IPS-15b (cell line): ENCODE measurements around the gene ITGB2.

Experiments
- H3K27me3 ChIP-seq: one replicate; pipeline ENCODE4 v1.6.1; 2013; ENCODE audit warnings: low read length; ENCODE audit not compliant: control insufficient read depth, insufficient read depth
- H3K36me3 ChIP-seq: one replicate; pipeline ENCODE4 v1.6.1; 2013; ENCODE audit warnings: low read length; ENCODE audit not compliant: control insufficient read depth, insufficient read depth
- H3K4me1 ChIP-seq: one replicate; pipeline ENCODE4 v1.6.1; 2013; ENCODE audit warnings: mild to moderate bottlenecking, low read length; ENCODE audit not compliant: control insufficient read depth, insufficient read depth
- H3K4me3 ChIP-seq: one replicate; pipeline ENCODE4 v1.5.1; 2013; ENCODE audit warnings: low read depth, low read length
- H3K9ac ChIP-seq: one replicate; pipeline ENCODE4 v1.6.1; 2013; ENCODE audit warnings: low read depth, mild to moderate bottlenecking, low read length
- H3K9me3 ChIP-seq: one replicate; pipeline ENCODE4 v1.6.1; 2013; ENCODE audit warnings: mild to moderate bottlenecking, low read length; ENCODE audit not compliant: control insufficient read depth, insufficient read depth

ITGB2 gene

DNA sequence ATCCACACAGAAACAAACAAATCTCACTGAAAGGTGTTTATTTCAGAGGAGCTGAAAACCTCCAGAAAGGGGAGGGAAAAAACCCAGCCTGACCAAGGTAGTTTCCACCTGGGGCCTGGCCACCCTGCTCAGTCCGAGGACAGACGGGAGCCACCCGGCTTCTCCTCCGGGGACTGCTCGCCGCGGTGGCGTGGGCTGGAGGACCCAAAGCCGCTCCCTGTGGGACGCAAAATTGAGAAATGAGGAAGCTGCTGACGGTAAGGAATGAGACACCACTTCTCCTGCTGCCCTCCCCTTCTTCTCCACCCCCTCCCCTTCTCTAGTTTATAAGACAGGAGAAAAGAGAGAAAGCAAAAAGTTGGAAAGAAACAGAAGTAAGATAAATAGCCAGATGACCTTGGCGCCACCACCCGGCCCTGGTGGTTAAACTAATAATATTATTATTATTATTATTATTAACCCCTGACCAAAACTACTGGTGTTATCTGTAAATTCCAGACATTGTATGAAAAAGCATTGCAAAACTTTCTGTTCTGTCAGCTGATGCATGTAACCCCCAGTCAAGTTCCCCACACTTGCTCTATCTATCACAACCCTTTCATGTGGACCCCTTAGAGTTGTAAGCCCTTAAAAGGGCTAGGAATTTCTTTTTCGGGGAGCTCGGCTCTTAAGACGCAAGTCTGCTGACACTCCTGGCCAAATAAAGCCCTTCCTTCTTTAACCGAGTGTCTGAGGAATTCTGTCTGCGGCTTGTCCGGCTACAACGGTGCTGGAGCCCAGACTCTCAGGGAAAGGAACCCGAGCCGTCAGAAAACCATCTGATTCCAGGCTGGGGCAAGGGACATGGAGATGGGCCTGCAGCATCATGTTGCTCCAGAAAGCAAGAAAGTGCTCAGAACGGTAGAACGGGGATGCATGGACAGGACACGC is 12.5 kb downstream of the ITGB2 start:
- H3K27me3 ChIP-seq: no peaks in the 10 kb centered on the region
- no peaks in the 10 kb centered on the region for H3K36me3 ChIP-seq
- no peak overlapping the region for H3K4me3 ChIP-seq
- H3K4me1 ChIP-seq: no peaks in the 10 kb centered on the region
- H3K9ac ChIP-seq: no peak overlapping the region
- H3K9me3 ChIP-seq: no peaks in the 10 kb centered on the region

DNA sequence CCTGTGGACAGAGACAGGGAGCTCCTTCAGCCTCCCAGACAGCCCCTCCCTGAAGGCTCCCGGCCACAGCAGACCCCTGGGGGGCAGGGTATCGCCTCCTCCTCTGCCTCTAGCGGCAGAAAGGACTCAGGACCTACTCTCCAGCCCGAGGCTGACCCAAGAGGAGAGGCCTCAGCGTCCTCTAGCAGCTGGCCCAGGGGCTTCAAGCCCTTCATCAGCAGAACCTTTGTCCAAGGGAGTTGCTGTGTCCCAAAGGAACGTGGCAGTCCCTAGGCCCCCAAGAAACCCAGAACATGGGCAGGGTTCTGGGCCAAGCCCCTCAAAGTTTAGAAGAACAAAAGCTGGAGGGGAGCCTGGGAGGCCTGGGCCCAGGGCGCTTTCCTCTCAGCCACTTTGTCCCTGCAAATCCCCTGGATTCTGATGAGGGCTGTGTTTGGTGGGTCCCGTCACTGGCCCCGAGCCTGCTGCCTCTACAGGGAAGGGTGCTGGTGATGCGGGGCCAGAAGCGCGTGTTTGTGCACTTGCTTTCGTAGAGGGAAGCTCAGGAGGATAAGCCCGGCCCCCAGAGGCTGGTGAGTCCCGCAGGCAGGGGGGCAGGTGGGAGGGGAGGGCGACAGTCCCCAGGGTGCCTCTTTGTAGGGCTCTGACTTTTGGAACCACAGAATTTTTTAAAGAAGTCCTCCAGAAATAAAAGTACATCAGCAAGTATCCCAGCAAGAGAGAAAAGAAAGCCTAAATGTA is 13.3 kb downstream of the ITGB2 start:
- Histone ChIP-seq H3K9ac (no peak overlapping the region), H3K27me3 (no peaks in the 10 kb centered on the region), H3K4me3 (no peak overlapping the region), H3K36me3 (no peaks in the 10 kb centered on the region), H3K9me3 (no peaks in the 10 kb centered on the region), H3K4me1 (no peaks in the 10 kb centered on the region)

- H3K9me3 ChIP-seq: no peaks in the 10 kb centered on the region
- H3K9ac ChIP-seq: no peak overlapping the region
- H3K27me3 ChIP-seq: no peaks in the 10 kb centered on the region
- no peaks in the 10 kb centered on the region for H3K36me3 ChIP-seq
- H3K4me3 ChIP-seq: no peak overlapping the region
- H3K4me1 ChIP-seq: no peaks in the 10 kb centered on the region
Observed at GRCh38 chr21:44905728-44906090, 15.0 kb downstream of the ITGB2 start.

DNA sequence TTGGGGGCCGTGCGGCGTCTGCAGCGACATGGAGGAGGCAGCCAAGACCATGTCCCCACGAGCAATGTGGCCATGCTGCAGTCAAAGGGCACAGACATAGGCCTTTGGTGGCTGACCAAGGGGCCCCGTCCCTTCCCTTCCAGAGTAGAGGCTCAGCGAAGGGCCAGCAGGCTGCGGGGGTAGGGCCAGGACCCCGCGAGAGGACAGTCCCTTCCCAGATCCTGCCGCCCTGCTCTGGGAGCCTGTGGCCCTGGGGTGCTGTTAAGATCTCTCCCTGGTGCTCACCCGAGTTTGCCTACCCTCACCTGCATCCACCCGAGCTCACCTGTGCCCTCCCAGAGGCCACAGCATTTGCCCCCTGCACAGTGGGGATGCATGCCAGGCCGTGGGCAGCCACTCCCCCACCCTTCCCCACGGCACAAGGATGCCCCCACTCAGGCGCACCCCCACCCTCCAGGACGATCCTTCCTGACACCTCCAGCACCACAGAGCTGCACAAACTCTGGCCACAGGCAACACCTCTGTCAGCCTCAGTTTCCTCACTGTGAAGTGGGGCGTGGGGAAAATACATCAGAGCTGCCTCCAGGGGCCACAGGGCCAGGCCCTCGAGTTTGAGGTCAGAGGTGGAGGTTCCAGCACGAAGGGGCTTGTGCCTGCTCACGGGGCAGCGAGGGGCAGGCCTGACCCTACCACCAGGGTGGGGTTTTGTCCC is 15.5 kb downstream of the ITGB2 start:
- Histone ChIP-seq H3K4me1 (no peaks in the 10 kb centered on the region), H3K9ac (no peak overlapping the region), H3K36me3 (no peaks in the 10 kb centered on the region), H3K9me3 (no peaks in the 10 kb centered on the region), H3K4me3 (no peak overlapping the region), H3K27me3 (no peaks in the 10 kb centered on the region)

GRCh38 chr21:44904141-44904923 is 16.4 kb downstream of the ITGB2 start:
- Histone ChIP-seq H3K27me3 (no peaks in the 10 kb centered on the region), H3K36me3 (no peaks in the 10 kb centered on the region), H3K9ac (no peak overlapping the region), H3K4me1 (no peaks in the 10 kb centered on the region), H3K4me3 (no peak overlapping the region), H3K9me3 (no peaks in the 10 kb centered on the region)

GRCh38 chr21:44903689-44904088 is 17.0 kb downstream of the ITGB2 start:
- peaks cover 3% of the 10 kb centered on the region for H3K36me3 ChIP-seq
- H3K9ac ChIP-seq: no peak overlapping the region
- H3K4me1 ChIP-seq: no peaks in the 10 kb centered on the region
- H3K9me3 ChIP-seq: no peaks in the 10 kb centered on the region
- no peak overlapping the region for H3K4me3 ChIP-seq
- no peaks in the 10 kb centered on the region for H3K27me3 ChIP-seq

DNA sequence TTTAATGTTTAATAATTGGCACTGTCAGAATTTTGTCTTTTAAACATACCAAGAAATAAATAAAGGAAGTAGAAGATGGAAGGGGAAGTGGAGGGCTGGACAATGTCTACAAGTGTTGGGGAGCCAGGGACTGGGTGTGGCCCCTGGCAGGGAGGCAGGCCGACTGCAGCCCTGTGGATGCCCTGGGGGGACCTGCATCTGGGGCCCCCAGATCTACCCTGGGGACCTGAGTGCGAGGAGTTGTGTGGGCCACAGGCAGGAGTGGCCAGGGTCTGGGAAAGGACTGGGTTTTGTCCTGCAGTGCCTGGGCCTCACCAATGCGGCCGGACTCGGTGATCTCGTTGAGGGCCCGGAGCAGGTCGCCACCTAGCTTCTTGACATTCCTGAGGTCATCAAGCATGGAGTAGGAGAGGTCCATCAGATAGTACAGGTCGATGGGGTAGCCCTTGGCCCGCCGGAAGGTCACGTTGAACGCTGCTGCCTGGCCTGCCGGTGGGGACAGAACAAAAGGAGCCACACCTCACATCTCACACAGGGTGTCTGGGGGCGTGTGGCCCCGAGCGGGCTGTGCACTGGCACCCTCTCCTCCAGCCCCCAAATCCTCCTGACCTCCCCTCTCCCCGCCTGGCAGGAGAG is 17.5 kb downstream of the ITGB2 start:
- Histone ChIP-seq H3K27me3 (no peaks in the 10 kb centered on the region), H3K9ac (no peak overlapping the region)

GRCh38 chr21:44902268-44903049 is 18.2 kb downstream of the ITGB2 start:
- H3K4me1 ChIP-seq: no peaks in the 10 kb centered on the region
- no peak overlapping the region for H3K9ac ChIP-seq
- H3K27me3 ChIP-seq: no peaks in the 10 kb centered on the region
- no peaks in the 10 kb centered on the region for H3K9me3 ChIP-seq
- no peak overlapping the region for H3K4me3 ChIP-seq
- peaks cover 3% of the 10 kb centered on the region for H3K36me3 ChIP-seq

More for the DNA sequence above, 17.5 kb downstream of the ITGB2 start:
- H3K4me1 ChIP-seq: no peaks in the 10 kb centered on the region
- H3K4me3 ChIP-seq: no peak overlapping the region
- H3K36me3 ChIP-seq: peaks cover 3% of the 10 kb centered on the region
- no peaks in the 10 kb centered on the region for H3K9me3 ChIP-seq

DNA sequence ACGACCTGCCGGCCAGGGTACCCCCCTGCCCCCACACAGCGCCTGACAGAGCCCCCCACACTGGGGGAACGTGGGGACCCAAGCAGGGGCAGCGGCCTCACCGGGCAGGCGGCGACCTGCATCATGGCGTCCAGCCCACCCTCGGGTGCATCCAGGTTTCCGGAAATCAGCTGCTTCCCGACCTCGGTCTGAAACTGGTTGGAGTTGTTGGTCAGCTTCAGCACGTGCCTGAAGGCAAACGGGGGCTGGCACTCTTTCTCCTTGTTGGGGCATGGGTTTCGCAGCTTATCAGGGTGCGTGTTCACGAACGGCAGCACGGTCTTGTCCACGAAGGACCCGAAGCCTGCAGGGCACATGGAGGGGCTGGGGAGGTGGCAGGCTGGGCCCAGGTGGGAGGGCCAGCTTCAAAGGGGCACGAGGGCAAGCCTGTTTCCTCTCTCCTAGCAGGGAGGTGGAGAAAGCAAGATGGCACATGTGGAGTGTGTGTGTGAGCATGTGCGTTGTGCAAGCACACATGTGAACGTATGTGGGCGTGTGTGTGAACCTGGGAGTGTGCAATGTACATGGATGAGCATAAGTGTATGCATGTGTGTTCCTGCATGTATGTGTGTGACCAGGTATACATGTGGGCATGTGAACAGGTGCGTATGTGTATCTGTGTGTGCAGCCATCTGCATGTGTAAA is 19.2 kb downstream of the ITGB2 start:
- no peak overlapping the region for H3K9ac ChIP-seq
- H3K4me1 ChIP-seq: no peaks in the 10 kb centered on the region
- peaks cover 3% of the 10 kb centered on the region for H3K36me3 ChIP-seq
- no peak overlapping the region for H3K4me3 ChIP-seq
- H3K27me3 ChIP-seq: no peaks in the 10 kb centered on the region
- no peaks in the 10 kb centered on the region for H3K9me3 ChIP-seq
